SK-MEL-5 (cell line): ENCODE measurements around the gene KIAA1210. TPM values are rescaled to one million over a fixed set of nuclear protein-coding genes. Genes with fewer than 3 reads are reported as not detected.

ENCODE experiments used
- DNase-seq: peaks from one replicate; pipeline ENCODE4 v3.0.0-alpha.2; 2016; ENCODE audit warnings: low read depth, low spot score
- in situ Hi-C: cut with HindIII; loops from 2 replicates; pipeline ENCODE4 v1.10.0; 2016; ENCODE audit warnings: low sequenced_read_pairs, high pct_unique_total_duplicates, low pct_unique_long_range_greater_than_20kb
- total RNA-seq: library from RNA; depleted of rRNA; stranded (reverse); fragments of >200 nt; shearing (Covaris generic); gene quantifications from 2 replicates; pipeline ENCODE4 v1.2.3, GENCODE V29; 2014

KIAA1210 gene
- total RNA-seq, 1 experiment from 2014 or later: 0.08 TPM

DNA sequence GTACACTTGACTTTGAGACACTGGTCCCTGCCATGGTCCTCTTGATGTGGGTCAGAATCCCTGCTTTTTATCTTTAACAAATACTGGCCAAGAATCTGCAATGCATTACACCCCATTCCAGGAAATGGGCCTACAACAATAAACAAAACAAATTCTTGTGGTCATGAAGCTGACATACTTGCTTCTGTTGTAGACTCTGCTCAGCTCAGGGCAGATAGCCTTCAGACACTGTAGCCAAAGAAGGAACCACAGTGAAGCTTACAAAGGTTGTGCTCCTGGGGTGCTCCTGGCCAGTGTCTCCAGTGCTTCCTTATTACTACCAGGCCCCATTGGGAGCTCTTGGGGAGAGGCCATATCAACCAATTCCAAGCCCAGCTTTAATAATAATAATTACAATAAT lies 21.8 kb downstream of the KIAA1210 start:
- in situ Hi-C loops: no loop called here
- DNase-seq: no peak

DNA sequence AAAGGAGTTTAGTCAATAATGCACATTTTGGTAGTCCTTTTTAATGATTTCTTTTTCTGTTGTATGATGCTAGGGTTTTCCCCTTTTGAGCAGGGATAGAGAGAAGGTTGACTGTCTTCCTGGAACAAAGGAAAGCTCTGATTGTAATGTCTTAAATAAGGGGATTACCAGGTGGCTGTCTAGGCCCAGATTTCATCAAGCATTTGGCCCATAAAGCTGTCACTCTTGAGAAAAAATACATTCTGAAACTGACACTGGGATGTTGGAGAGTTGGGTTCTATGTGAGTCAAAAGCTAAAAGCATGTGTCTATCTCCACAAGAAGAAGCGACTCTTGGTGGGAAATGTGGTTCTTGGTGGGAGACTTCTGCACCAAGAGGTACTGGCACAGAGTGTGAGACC lies 26.4 kb downstream of the KIAA1210 start:
- DNase-seq: no peak
- in situ Hi-C loops: no loop called here

DNA sequence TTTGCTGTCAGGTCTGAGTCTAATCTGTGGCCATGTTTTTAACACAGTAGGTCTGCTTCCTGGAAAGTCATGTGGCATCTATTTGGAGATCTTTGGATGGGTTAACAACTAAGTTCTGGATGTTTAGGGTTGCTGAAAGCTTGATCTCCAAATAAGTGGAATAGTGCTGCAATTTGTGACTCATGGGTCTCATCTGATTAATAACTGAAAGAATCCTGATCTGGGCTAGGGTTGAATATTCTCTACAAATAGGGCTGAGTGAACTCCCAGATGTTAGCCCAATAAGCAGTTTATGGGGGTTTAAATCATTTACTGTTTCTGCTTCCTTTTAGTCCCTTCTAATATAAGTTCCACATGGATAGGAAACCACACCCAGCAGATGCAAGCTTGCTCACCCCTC lies 31.7 kb downstream of the KIAA1210 start:
- in situ Hi-C loops: no loop called here
- no peak for DNase-seq

DNA sequence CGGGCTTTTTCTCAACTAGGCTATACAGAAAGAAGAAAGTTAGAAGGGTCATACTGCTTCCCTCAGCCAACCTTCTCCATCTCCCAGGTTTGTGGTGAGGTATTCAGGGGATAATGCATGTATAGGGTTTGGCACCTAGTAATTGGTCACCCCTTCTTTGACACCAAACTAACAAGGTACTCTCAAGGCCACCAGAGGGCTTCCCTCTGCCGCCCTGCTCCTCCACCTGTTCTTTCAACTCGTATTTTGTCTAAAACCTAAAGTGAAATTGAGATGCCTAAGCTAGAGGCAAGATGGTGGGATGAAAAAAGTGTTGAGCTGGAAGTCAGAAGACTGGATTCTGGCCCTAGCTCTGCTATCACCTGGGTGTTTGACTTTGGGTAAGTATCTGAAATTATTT lies 32.8 kb downstream of the KIAA1210 start:
- in situ Hi-C loops: no loop called here
- DNase-seq: no peak

DNA sequence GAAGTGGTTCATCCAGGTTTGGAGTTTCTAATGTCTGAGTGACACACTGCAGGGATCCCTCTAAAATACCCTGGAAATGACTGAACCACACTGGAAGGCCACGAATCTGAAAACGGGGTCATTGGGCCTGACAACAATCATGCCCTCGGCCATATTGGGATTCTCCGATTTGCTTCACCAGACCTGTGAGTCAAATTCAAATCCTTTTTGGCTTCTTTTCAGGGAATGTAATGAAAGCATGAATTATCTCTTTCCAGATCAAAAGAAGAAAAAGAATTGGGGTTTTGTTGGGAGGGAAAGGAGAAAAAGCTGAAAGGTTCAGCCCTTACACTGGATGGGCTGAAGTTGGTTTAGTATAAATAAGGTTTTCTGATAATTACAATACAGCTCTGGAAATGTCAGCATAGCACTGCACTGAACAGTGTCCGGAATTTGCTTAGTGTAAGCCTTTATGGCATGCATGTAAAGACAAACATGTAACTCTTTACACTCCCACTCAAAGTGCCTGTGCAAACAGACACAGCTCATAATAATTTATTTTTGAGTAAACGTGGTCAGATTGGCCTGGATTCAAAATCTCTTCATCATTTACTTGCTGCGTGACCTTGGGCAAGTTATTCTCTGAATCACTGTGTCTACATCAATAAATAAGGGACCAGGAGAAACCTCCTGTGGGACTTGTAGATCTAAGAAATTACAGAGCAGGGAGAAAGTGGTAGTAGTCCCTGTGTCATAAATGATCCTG lies 33.4 kb downstream of the KIAA1210 start:
- DNase-seq: no peak
- in situ Hi-C loops: no loop called here

DNA sequence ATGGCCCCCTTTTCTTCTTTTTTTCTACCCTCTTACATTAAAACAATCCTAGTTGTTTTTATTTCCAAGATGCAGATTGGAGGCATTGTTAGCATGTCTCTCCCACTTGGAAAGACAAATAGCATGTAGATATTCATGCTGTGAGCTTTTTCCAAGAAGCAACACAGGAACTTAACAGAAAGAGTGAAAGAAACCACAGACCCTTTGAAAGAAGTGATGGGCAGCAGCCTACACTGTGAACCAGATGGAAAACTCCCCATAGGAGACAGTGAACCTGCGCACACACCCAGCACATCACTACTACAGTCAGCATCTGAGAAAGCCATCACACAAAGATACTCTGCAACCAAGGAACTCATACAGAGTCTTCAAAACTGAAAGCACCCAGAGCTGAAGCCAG lies 37.0 kb downstream of the KIAA1210 start:
- DNase-seq: no peak
- in situ Hi-C loops: no loop called here

DNA sequence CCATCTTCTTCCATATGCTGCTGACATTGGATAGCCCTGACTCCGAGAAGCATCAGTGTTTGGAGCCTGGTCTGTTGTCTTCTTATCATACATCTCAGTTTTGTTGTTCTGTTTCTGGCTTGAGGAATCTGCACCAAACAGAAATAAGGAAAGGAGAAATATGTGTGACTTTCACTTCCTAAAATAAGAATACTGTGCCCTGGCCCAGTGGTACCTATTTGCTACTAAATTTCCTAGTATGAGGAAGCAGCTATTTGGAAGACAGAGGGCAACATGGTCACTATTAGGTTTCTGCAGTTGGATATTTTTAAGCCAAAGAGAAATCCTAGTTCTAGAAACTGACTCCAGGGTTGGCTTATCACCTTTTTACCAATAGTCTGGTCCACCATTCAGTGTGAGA lies 38.0 kb downstream of the KIAA1210 start:
- in situ Hi-C loops: no loop called here
- no peak for DNase-seq

DNA sequence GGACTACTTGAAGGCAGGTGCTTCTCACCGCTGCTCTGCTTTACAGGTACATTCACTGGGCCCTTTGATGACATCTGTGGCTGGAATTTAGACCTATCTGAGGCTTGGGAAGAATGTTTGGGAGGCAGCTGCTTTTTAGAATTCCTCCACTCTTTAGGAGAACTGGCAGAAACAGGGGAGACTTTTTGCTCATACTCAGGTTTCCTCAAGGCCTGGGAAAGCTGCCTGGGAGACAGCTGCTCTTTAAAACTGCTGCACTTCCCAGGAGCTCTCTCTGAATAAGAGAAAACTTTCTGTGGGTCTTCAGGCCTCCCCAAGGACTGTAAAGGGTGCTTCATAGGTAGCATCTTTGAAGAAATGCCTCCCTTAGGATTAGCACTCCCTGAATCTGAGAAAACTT lies 40.5 kb downstream of the KIAA1210 start:
- no peak for DNase-seq
- in situ Hi-C loops: no loop called here

DNA sequence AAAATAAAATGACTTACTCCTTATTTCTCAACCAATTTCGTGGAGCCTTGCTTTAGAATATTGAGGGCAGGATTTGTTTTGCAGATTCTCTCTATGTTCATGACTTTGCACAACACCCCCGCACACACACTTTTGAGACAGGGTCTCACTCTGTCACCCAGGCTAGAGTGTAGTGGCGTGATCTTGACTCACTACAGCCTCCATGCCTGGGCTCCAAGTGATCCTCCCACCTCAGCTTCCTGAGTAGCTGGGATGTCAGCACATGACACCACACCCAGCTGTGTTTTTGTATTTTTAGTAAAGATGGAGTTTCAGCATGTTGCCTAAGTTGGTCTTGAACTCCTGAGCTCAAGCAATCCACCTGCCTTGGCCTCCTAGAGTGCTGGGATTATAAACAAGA lies 42.8 kb downstream of the KIAA1210 start:
- in situ Hi-C loops: no loop called here
- no peak for DNase-seq

DNA sequence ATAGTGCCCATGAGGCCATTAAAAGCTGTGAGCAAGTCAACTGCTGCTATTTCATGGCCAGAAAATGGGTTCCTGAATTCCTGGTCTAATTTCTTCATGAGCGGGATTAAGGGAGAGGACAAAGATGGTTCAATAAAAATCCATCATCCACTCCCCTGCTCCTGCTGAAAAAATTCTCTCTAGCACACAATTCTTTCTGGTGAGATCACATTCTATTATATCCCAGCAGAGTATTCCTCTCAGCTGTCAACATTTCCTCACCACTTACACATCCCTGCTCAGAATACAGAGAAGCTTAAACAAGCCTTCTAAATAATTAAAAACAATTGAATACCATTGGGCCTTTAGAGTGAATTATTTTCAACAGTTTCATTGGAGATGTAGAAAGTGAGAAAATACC lies 45.3 kb downstream of the KIAA1210 start:
- in situ Hi-C loops: no loop called here
- DNase-seq: no peak

DNA sequence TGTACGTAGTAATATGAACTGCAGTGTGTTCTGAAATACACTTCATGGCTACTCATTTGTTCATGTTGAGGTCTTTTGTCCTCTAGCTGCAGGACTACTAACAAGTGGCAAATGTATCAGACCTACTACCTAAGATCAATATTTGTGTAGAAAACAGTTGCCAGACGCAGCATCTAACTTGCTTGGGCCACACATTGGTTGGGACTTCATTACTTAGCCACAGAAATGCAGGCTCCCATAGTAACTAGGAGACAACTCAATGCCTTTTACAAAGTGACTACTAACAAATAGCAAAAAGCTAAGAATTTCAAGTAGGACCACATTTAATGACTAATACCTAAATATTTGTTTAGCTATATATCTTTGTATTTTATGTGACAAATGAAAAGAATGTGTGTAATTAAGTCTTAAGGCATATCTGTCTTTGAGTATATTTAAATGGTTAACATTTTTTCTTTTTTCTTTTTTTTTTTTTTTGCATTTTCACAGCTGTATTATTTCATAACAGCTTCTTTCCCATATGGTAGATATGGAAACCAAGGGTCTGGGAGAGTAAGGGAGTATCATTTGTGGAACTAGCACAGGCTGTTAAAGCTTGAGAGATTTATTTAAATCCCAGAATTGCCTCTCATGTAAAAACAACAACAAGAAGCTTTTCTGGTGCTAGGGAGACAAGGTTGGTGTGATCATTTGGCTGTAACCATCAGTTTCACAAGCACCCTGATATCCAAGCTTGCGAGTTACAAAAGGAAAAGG lies 52.2 kb downstream of the KIAA1210 start:
- no peak for DNase-seq
- in situ Hi-C loops: no loop called here

DNA sequence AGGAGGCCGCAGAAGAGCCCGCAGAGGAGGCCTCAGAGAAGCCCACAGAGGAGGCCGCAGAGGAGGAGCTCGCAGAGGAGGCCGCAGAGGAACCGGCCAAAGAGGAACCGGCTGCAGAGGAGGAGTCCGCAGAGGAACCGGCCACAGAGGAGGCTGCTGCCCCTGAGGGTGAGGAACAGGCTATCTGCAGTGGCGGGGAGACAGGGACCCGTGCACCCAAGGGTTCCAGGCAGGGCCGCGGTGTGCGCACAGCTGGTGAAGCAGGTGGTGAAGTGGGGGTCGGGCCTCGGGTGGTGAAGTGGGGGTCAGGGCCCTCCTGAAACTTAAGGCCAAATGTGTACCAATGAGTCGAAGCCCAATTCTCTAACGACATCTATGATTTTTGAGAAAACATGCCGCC lies 53.7 kb downstream of the KIAA1210 start:
- in situ Hi-C loops: no loop called here
- DNase-seq: no peak

DNA sequence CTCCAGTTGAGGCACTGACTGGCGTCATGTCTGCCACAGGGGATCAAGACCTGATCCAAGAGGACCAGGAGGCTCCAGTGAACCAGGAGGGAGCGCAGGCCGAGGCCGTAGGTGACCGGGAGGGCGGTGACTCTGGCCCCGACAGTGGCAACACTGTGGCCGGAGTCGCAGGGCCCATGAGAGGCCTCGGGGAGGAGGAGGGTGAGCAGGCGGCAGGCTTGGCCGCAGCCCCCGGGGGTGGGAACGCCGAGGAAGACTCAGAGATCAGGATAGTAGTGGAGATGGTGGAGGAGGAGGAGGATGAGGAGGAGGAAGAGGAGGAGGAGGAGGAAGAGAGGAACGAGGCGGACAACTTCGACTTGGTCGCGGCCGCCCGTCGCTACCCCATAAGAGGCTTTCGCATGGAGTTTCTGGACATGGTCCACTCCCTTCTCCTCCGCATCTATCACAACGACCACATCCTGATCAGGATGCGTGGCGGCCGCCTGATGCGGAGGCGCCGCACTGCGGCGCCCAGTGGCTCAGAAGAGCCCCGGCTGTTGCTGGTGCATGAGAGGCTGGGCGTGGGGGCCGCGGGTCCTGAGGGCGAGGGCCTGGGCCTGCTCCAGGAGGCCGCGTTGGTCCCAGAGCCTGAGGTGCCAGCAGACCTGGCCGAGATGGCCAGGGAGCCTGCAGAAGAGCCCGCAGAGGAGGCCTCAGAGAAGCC lies 54.3 kb downstream of the KIAA1210 start:
- in situ Hi-C loops: no loop called here
- no peak for DNase-seq

DNA sequence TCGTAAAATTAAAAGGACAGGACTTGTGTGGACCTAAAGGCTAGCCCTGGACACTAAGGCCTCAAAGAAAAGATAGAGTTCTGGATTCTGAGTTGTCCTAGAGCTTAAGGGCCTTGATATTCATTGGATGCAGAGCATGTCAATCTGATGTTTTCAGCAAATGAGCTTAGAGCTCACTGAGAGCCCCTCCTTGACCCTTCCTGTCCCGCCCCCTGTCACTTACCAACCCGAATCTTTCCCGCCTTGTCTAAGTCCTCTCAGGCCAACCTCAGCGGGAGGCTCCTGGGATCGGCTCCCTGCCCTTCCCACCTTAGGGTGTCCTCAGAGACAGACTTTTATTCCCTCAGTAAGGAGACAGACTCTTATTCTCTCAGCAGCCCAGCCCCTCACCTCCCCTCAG lies 54.9 kb downstream of the KIAA1210 start, which contains the start of gene CT47C1:
CT47C1 (plus strand) TSS at position 250 of the 400 bp plus-strand sequence. CDS start 233 bp downstream, outside the sequence.
- in situ Hi-C loops: no loop called here
- no peak for DNase-seq

DNA sequence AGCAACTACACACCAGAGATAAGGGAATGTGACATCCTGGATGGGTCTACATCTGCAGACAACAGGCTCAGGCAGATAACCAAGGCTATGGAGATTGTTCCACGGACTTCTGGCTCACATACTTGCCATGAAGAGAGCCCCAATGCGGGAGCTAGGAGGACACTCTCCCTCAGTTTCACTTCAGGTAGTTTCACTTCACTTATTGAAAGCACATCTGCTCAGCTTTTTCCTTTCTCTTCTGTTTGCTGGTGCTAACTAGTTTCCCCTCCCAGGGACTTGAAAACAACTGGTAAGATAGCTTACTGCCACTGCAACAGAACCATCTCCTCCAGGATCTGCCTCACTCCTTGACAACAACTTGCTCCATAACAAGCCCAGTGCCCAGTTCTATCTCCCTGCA lies 56.2 kb downstream of the KIAA1210 start:
- in situ Hi-C loops: no loop called here
- DNase-seq: no peak

DNA sequence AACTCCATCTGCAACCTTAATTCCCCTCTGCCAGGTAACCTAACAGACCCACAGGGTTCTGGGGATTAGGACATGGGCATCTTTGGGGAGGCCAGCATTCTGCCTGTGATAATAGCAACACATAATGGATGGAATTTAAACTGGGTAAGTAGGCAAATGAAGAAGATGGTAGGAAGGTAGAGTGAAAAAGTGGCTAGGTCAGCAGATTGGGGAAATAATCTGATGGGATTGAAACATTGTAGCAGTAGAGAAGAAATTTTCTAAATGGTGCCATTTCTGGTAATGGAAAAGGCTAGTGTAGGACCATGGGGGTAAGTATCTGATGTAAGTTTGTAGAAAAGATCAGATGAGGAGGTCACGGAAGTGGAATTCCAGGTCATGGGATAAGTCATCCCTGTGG lies 57.9 kb downstream of the KIAA1210 start:
- in situ Hi-C loops: no loop called here
- DNase-seq: no peak

DNA sequence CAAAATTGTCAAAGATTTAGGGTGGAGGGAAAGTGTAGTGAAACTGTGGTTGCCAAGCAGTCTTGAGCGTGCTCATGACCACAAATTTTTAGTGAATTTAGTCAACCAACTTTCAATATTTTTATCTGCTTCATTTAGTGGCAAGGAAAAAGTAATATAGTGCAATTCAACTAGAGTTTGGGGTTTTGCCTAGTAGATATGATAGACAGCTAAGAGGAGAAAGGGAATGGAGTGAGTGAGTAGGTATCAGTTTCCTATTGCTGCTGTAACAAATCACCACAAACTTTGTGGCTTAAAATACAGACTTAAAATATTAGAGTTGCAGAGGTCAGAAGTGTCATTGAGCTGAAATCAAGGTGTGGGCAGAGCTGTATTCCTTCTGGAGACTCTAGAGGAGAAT lies 58.5 kb downstream of the KIAA1210 start:
- DNase-seq: no peak
- in situ Hi-C loops: no loop called here

DNA sequence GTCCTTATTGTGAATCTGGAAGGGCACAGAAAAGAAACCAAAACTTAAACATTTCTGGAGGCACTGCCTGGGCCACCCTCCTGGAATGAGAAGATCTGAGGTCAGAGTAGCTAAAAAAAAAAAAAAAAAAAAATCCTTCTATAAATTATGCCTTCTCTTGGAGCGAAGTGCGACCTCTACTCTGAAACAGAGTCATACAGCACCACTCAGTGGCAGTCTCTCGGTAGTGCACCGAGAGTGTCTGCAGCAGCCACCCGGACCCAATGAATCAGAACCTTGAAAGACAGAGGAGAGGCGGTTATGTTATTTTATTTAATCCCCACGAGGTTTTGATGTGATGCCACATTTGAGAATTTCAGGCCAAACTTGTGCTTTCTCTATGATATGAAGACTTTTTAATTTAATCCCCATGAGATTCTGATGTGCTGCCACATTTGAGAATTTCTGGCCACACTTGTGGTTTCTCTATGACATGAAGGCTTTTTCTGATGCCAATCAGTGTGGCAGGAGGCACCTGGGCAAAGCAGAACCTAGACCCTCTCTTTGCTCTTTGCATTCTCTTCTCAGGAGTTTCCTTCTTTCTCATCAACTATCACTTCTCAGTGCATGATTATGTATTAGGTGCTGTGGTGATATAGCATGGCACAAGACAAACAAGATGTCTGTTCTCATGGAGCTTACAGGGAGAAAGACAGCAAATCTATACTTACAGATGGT lies 60.4 kb downstream of the KIAA1210 start:
- peak; percentile 71 for DNase-seq
- in situ Hi-C loops: no loop called here
